ENCODE measurements around the gene ST3GAL6.

GRCh38 chr3:98777801-98778220 is 14.7 kb downstream of the ST3GAL6 start:
- TF ChIP-seq POLR2AphosphoS5 (IDR thresholded peaks at IDR 0.05; ENCODE audit: borderline replicate concordance, low read depth, low read length) (no peak), EZH2 (IDR thresholded peaks at IDR 0.05) (no peak)

All from SK-N-MC (cell line).